Coronary artery (tissue), 2 donors: ENCODE data around the gene PLEKHA7.
"Not testable (repeated sequence)": the region's sequence is repeated elsewhere in the genome, so short reads cannot be mapped to it uniquely, and the experiment has no call there.

ENCODE experiments used
- DNase-seq: peaks from one replicate; pipeline ENCODE4 v3.0.0-alpha.2; 2017; ENCODE audit warnings: low spot score
- H3K27ac ChIP-seq, 2 donors: fragments of 200-600 bp; sonication (generic); one replicate each; pipeline ENCODE4 v1.5.1; 2016 to 2019
- H3K4me3 ChIP-seq: fragments of 200-600 bp; sonication (generic); 2 replicates; pipeline ENCODE4 v1.5.1; 2016; ENCODE audit warnings: mild to moderate bottlenecking, moderate library complexity
- TF ChIP-seq, protein P1 (sequence below): fragments of 200-600 bp; sonication (generic); IDR thresholded peaks from one replicate; pipeline ENCODE4 v1.5.1; 2019; ENCODE audit warnings: antibody characterized with exemption

Gene PLEKHA7

GRCh38 chr11:16921668-16922067, 92.5 kb downstream of the PLEKHA7 start:
- no peak overlapping the region for H3K4me3 ChIP-seq
- no peak overlapping the region for H3K27ac ChIP-seq
- no peak for DNase-seq
- TF ChIP-seq, protein P1, sequence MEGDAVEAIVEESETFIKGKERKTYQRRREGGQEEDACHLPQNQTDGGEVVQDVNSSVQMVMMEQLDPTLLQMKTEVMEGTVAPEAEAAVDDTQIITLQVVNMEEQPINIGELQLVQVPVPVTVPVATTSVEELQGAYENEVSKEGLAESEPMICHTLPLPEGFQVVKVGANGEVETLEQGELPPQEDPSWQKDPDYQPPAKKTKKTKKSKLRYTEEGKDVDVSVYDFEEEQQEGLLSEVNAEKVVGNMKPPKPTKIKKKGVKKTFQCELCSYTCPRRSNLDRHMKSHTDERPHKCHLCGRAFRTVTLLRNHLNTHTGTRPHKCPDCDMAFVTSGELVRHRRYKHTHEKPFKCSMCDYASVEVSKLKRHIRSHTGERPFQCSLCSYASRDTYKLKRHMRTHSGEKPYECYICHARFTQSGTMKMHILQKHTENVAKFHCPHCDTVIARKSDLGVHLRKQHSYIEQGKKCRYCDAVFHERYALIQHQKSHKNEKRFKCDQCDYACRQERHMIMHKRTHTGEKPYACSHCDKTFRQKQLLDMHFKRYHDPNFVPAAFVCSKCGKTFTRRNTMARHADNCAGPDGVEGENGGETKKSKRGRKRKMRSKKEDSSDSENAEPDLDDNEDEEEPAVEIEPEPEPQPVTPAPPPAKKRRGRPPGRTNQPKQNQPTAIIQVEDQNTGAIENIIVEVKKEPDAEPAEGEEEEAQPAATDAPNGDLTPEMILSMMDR: no peak

- no peak for DNase-seq
- Histone ChIP-seq H3K4me3 (no peak overlapping the region), H3K27ac (no peak overlapping the region)
- TF ChIP-seq, protein P1: no peak
These were observed 93.2 kb downstream of the PLEKHA7 start for GRCh38 chr11:16921019-16921418.

DNA sequence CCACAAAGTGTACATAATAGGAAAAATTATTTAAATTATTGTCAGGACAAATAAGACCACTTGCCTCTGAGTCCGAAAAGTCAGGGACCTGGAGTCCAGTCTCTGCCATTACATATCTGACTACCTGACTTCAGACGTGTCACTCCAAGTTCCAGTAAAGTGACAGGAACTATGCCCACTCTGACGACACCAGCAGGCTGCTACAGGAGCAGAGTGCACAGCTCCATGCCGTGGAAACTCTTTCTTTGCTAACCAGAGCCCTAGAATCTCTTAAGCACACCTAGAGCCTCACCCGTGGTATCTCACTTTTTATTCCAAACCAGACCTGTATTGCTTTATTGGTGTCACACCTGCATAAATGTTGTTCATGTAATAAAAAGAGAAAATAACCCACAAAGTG, 93.7 kb downstream of the PLEKHA7 start:
- TF ChIP-seq, protein P1: no peak
- H3K4me3 ChIP-seq: no peak overlapping the region
- no peak overlapping the region for H3K27ac ChIP-seq
- no peak for DNase-seq

DNA sequence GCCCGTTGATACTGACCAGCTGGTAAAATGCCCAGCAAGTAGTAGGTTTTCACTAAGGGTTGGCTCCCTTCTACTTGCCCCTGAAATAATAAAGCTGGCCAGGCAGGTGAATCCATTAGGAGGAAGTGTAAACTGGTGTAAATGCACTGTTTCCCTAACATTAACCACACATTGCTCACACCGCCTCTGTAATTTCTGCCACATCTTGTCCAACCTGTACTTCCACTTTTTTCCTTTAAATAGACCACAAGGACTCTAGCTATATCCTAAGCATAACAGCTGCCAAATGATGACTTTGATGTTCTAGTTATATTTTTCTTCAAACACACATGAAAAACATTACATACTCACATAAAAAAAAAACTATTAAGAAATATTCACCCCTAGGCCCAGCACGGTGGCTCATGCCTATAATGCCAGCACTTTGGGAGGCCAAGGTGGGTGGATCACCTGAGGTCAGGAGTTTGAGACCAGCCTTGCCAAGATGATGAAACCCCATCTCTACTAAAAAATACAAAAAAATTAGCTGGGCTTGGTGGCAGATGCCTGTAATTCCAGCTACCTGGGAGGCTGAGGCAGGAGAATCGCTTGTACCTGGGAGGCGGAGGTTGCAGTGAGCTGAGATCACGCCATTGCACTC, 95.6 kb downstream of the PLEKHA7 start:
- not testable (repeated sequence) for H3K27ac ChIP-seq, DNase-seq, H3K4me3 ChIP-seq

DNA sequence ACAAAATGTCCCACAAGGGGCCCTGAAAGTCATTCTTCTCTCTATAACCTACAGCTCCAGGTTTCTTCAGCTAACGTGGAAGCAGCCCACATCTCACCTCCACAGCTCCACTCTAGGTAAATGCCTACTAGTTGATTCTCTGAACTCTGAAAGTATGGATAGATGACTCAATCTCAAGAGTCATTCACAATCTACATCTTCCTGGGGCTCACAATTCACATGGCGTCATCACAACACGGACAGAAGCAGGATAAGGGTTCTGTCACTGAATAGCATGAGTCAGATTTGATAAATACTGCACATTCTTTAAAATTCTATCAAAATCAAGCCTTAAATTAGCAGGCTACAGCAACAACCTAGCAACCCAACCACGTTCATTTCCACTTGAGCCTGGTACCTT, 96.3 kb downstream of the PLEKHA7 start:
- TF ChIP-seq, protein P1: no peak
- DNase-seq: no peak
- no peak overlapping the region for H3K4me3 ChIP-seq
- H3K27ac ChIP-seq: no peak overlapping the region

GRCh38 chr11:16912692-16913111, 101.5 kb downstream of the PLEKHA7 start:
- Histone ChIP-seq H3K4me3 (no peak overlapping the region), H3K27ac (no peak overlapping the region)
- DNase-seq: no peak
- TF ChIP-seq, protein P1: no peak

DNA sequence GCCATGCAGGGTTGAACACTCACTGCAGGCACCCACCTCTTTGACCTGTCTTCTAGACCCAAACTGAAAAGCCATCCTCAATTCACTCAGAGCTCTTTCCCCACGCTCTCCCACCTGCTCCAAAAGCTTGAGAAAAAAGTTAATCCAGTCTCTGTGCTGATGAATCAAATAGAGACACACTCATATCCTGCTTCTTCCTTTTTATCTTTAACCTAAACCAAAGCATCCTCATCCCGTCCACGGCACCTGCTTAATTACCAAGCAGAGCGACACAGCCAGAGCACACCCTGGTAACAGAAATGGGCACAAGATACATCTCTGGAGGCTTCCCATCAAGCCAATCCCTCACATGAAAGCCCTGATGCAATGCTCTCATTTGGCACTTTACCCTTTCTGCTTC, 102.6 kb downstream of the PLEKHA7 start:
- no peak for DNase-seq
- Histone ChIP-seq H3K27ac (no peak overlapping the region), H3K4me3 (no peak overlapping the region)
- TF ChIP-seq, protein P1: no peak
